Measurements from ENCODE around the gene ELAPOR2. TPM values are rescaled to one million over a fixed set of nuclear protein-coding genes. Genes with fewer than 3 reads are reported as not detected.

ELAPOR2 gene
- total and polyA plus RNA-seq, 12 donors: 1.4 to 7.5 (median 4.0) TPM

DNA sequence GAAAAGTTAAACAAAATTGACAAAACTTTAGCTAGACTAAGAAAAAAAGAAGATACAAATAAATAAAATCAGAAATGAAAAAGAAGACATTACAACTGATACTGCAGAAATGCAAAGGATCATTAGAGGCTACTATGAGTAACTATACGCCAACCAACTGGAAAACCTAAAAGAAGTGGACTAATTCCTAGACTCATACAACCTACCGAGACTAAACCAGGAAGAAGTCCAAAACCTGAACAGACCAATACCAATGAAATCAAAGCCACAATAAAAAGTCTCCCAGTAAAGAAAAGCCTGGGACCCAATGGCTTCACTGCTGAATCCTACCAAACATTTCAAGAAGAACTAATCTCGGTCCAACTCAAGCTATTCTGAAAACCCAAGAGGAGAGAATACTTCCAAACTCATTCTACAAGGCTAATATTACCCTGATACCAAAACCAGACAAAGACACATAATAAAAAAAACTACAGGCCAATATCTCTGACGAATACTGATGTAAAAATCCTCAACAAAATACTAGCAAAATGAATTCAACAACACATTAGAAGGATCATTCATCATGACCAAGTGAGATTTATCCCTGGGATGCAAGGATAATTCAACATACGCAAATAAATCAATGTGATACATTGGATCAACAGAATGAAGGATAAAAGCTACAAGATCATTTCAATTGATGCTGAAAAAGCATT lies 20.3 kb downstream of the ELAPOR2 start:
- DNase-seq (no peak), ATAC-seq (no peak)
- WGBS, 2 donors: 74 to 80% methylated on average over 5 of the region's 5 CpGs
- TF ChIP-seq, protein P1, sequence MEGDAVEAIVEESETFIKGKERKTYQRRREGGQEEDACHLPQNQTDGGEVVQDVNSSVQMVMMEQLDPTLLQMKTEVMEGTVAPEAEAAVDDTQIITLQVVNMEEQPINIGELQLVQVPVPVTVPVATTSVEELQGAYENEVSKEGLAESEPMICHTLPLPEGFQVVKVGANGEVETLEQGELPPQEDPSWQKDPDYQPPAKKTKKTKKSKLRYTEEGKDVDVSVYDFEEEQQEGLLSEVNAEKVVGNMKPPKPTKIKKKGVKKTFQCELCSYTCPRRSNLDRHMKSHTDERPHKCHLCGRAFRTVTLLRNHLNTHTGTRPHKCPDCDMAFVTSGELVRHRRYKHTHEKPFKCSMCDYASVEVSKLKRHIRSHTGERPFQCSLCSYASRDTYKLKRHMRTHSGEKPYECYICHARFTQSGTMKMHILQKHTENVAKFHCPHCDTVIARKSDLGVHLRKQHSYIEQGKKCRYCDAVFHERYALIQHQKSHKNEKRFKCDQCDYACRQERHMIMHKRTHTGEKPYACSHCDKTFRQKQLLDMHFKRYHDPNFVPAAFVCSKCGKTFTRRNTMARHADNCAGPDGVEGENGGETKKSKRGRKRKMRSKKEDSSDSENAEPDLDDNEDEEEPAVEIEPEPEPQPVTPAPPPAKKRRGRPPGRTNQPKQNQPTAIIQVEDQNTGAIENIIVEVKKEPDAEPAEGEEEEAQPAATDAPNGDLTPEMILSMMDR (IDR thresholded peaks at IDR 0.05): no peak
- H3K27me3 ChIP-seq: no peaks in the 10 kb centered on the region
- no peaks in the 10 kb centered on the region for H3K36me3 ChIP-seq
- intact Hi-C loops (cut with DNase I): no loop called here
- H3K4me1 ChIP-seq: peaks cover 0 to 3% (median 0%) of the 10 kb centered on the region in 9 donors
- H3K4me3 ChIP-seq: peak overlapping the region in 9 of 10 donors; percentile 12 to 51 (median 26)
- H3K9me3 ChIP-seq: peaks cover 0 to 11% (median 0%) of the 10 kb centered on the region in 11 donors
- H3K27ac ChIP-seq: peak overlapping the region in 1 of 10 donors; percentile 53

GRCh38 chr7:87036985-87037384 lies 22.5 kb downstream of the ELAPOR2 start:
- Histone ChIP-seq H3K4me3 (no peak overlapping the region), H3K4me1 (peaks cover 0 to 3% (median 0%) of the 10 kb centered on the region in 9 donors), H3K27ac (no peak overlapping the region), H3K27me3 (no peaks in the 10 kb centered on the region), H3K36me3 (no peaks in the 10 kb centered on the region), H3K9me3 (peaks cover 0 to 10% (median 0%) of the 10 kb centered on the region in 11 donors)
- 91 to 96% methylated on average over 2 of the region's 2 CpGs for WGBS, 2 donors
- DNase-seq (no peak), ATAC-seq (no peak)
- intact Hi-C loops (cut with DNase I): no loop called here
- TF ChIP-seq, protein P1 (IDR thresholded peaks at IDR 0.05): no peak

DNA sequence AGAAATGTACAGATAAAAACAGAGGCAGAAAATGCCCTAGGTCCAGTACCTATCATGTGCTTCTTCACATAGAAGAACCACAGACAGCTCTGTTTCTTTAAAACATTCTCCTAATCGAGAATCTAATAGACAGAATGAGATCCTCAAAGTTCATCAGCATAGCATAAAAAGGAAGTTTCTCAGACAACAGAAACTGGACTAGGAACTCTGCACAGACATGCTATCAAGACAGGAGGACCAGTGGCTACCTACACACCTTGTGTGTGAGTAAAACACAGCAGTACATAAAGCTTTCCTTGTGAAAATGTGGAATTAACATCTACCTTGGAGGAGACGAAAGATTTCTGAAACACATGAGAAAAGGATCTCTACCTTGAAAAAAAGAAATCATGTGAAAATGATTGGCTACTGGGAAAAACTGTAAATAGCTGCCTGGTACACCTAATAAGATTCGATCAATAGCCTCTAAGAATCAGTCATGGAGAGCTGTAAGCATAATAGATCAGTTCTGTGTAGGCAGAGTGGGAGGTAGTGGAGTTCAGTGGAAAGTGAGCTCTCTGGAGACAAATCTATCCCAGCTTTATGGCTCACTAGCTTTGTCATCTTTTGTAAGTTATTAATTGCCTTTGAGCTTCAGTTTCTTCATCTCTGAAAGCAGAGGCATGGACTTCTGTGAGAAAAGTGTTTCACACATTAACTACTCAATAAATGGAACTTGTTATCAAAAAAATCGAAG lies 26.7 kb downstream of the ELAPOR2 start:
- WGBS, 2 donors: 78 to 82% methylated on average over 4 of the region's 4 CpGs
- no peaks in the 10 kb centered on the region for H3K27me3 ChIP-seq
- H3K36me3 ChIP-seq: no peaks in the 10 kb centered on the region
- no peaks in the 10 kb centered on the region for H3K4me1 ChIP-seq
- intact Hi-C loops (cut with DNase I): loop anchor here in 1 of 10 donors (1.0 kb wide), 1 partner anchor 28 kb away; no protein-coding TSS in a partner anchor
- H3K4me3 ChIP-seq: no peak overlapping the region
- TF ChIP-seq, protein P1 (IDR thresholded peaks at IDR 0.05): no peak
- ATAC-seq (no peak), DNase-seq (no peak)
- H3K9me3 ChIP-seq: peaks cover 0 to 4% (median 0%) of the 10 kb centered on the region in 11 donors
- H3K27ac ChIP-seq: no peak overlapping the region

- DNase-seq (no peak), ATAC-seq (no peak)
- H3K27ac ChIP-seq: no peak overlapping the region
- no peaks in the 10 kb centered on the region for H3K4me1 ChIP-seq
- H3K36me3 ChIP-seq: no peaks in the 10 kb centered on the region
- H3K4me3 ChIP-seq: no peak overlapping the region
- TF ChIP-seq, protein P1 (IDR thresholded peaks at IDR 0.05): no peak
- 89 to 100% methylated on average over 1 of the region's 1 CpG for WGBS, 2 donors
- intact Hi-C loops (cut with DNase I): no loop called here
- H3K9me3 ChIP-seq: peaks cover 0 to 4% (median 0%) of the 10 kb centered on the region in 11 donors
- no peaks in the 10 kb centered on the region for H3K27me3 ChIP-seq
Observed at GRCh38 chr7:87029078-87029477, 30.4 kb downstream of the ELAPOR2 start.
